K562 (cell line): ENCODE results near the gene NDUFB8. TPM values are rescaled to one million over a fixed set of nuclear protein-coding genes. Genes with fewer than 3 reads are reported as not detected.
A peak's percentile ranks its signal among the peaks of the same experiment; 100 is the strongest.

Experiments
- ATAC-seq: fragments of 200-7000 bp; cut with Tn5 transposase; 3 replicates; pipeline ENCODE4 v1.9.1; 2020; ENCODE audit warnings: moderate library complexity
- BruUV-seq: library from RNA; stranded (reverse); fragments of 400-500 nt; replicated peaks from 2 replicates; lab custom pipeline; 2021; lab: Mats Ljungman, UMichigan
- CTCF ChIA-PET: fragments of 300-600 bp; formaldehyde crosslinking; extraction: SDS; loops from one replicate; lab custom pipeline; 2021; ENCODE audit warnings: low intra/inter-chr PET ratio; lab: Yijun Ruan, JAX
- POLR2A ChIA-PET: fragments of 300-600, 350-650 bp; sonication (Branson Sonifier 250); formaldehyde crosslinking; extraction: SDS; loops from one replicate; lab custom pipeline; 2021; ENCODE audit warnings: antibody characterized with exemption, inconsistent platforms; lab: Yijun Ruan, JAX
- DNase-seq, 4 experiments: peaks; one replicate each; pipeline versions ENCODE4 v3.0.0 to v3.0.0-alpha.2; 2011 to 2018; ENCODE audit warnings: low spot score in 3 of 4, mixed read lengths in 3 of 4; ENCODE audit errors: extremely low read depth in 1 of 4
- FAIRE-seq: peaks from 2 replicates; lab custom pipeline; 2011; peaks lifted over from hg19 to GRCh38; lab: Jason Lieb, UNC
- H2AFZ ChIP-seq: 2 replicates; pipeline ENCODE4 v1.6.0; 2011; ENCODE audit warnings: low read depth, low read length, control low read depth, inconsistent platforms
- H3K27ac ChIP-seq: fragments of 200-600 bp; 3 replicates; pipeline ENCODE4 v1.8.0; 2011; ENCODE audit warnings: low read depth, mild to moderate bottlenecking, control low read depth, inconsistent platforms, low read length, moderate library complexity, mixed read lengths; ENCODE audit errors: extremely low read depth
- H3K27me3 ChIP-seq, 2 experiments: fragments of 300-600 bp in 1 of 2; 2 replicates in 1 of 2; 3 replicates in 1 of 2; pipeline versions ENCODE4 v1.6.0 to v1.8.0; 2011; ENCODE audit warnings: inconsistent platforms in 2 of 2, low read length in 2 of 2, mild to moderate bottlenecking in 1 of 2, mixed read lengths in 1 of 2, moderate library complexity in 1 of 2; ENCODE audit not compliant: control insufficient read depth in 2 of 2, insufficient read depth in 2 of 2
- H3K36me3 ChIP-seq: fragments of 300-600 bp; 3 replicates; pipeline ENCODE4 v1.8.0; 2011; ENCODE audit warnings: mild to moderate bottlenecking, low read length, inconsistent platforms; ENCODE audit not compliant: control insufficient read depth, insufficient read depth
- H3K4me1 ChIP-seq, 2 experiments: fragments of 200-600 bp in 1 of 2; replicated peaks in 1 of 2; 2 replicates in 1 of 2; 3 replicates in 1 of 2; pipeline versions ENCODE4 v1.5.1 to v1.8.0; 2011; ENCODE audit warnings: inconsistent platforms in 2 of 2, low read length in 2 of 2, mild to moderate bottlenecking in 1 of 2, mixed read lengths in 1 of 2, moderate library complexity in 1 of 2; ENCODE audit not compliant: control insufficient read depth in 2 of 2, insufficient read depth in 2 of 2
- H3K4me2 ChIP-seq: 2 replicates; pipeline ENCODE4 v1.6.1; 2011; ENCODE audit warnings: low read length, control low read depth, inconsistent platforms, mixed read lengths; ENCODE audit not compliant: insufficient read depth
- H3K4me3 ChIP-seq: fragments of 200-600 bp; sonication (generic), shearing (Covaris generic); 2 replicates; pipeline ENCODE4 v1.5.1; 2016; ENCODE audit warnings: control low read depth, inconsistent platforms
- H3K79me2 ChIP-seq: fragments of 200-600 bp; 3 replicates; pipeline ENCODE4 v1.8.0; 2011; ENCODE audit warnings: low read length, inconsistent platforms; ENCODE audit not compliant: control insufficient read depth, insufficient read depth
- H3K9ac ChIP-seq, 2 experiments: 2 replicates each; pipeline versions ENCODE4 v1.6.0 to v1.6.1; 2011; ENCODE audit warnings: low read depth in 2 of 2, low read length in 2 of 2, control low read depth in 1 of 2, inconsistent platforms in 1 of 2, mild to moderate bottlenecking in 1 of 2, mixed read lengths in 1 of 2; ENCODE audit not compliant: insufficient read depth in 1 of 2
- H3K9me1 ChIP-seq: one replicate; pipeline ENCODE4 v1.6.0; 2011; ENCODE audit warnings: inconsistent platforms, mild to moderate bottlenecking, low read length, moderate library complexity; ENCODE audit not compliant: control insufficient read depth, insufficient read depth
- H3K9me3 ChIP-seq: replicated peaks from 2 replicates; pipeline ENCODE4 v1.5.1; 2011; ENCODE audit warnings: low read depth, low read length, inconsistent platforms; ENCODE audit not compliant: control insufficient read depth, insufficient read depth
- H4K20me1 ChIP-seq: replicated peaks from 2 replicates; pipeline ENCODE4 v1.6.1; 2011; ENCODE audit warnings: low read length, inconsistent platforms, mixed read lengths; ENCODE audit not compliant: control insufficient read depth, insufficient read depth
- BACH1 ChIP-seq: fragments of 200-800 bp; sonication (Bioruptor generic); IDR thresholded peaks from 2 replicates; pipeline ENCODE4 v1.6.1; 2016; ENCODE audit warnings: missing genetic modification characterization, missing compliant biosample characterization
- CC2D1A ChIP-seq: fragments of 450-650 bp; IDR thresholded peaks from 2 replicates; pipeline ENCODE4 v1.6.1; 2017; ENCODE audit warnings: mild to moderate bottlenecking
- CHD4 ChIP-seq: fragments of 200-600 bp; sonication (generic); IDR thresholded peaks from 3 replicates; pipeline ENCODE4 v1.6.1; 2012; ENCODE audit warnings: low read depth, mild to moderate bottlenecking, mixed read lengths, low read length, inconsistent platforms; ENCODE audit not compliant: insufficient read depth, insufficient replicate concordance, poor library complexity, severe bottlenecking
- DPF2 ChIP-seq: fragments of 450-650 bp; IDR thresholded peaks from 2 replicates; pipeline ENCODE4 v1.6.1; 2016
- ELF1 ChIP-seq: fragments of 200-800 bp; sonication (Bioruptor generic); IDR thresholded peaks from 2 replicates; pipeline ENCODE4 v1.6.1; 2016; ENCODE audit warnings: missing genetic modification characterization, missing compliant biosample characterization
- FOSL1 ChIP-seq: fragments of 200-800 bp; sonication (Bioruptor generic); conservative IDR thresholded peaks from 2 replicates; pipeline ENCODE4 v1.6.1; 2016; ENCODE audit warnings: missing genetic modification characterization, missing compliant biosample characterization
- FOXM1 ChIP-seq, 2 experiments: fragments of 450-650 bp in 1 of 2; sonication (generic) in 1 of 2; formaldehyde crosslinking in 1 of 2; IDR thresholded peaks; 2 replicates each; pipeline versions ENCODE4 v1.6.1 to v1.9.0; 2017 to 2022; ENCODE audit warnings: low read depth in 2 of 2, mild to moderate bottlenecking in 2 of 2, missing genetic modification reagents in 1 of 2, moderate library complexity in 1 of 2
- GATA2 ChIP-seq: sonication (generic); formaldehyde crosslinking; IDR thresholded peaks from 2 replicates; pipeline ENCODE4 v1.4.0; 2020; ENCODE audit warnings: mild to moderate bottlenecking, missing genetic modification reagents
- MBD1 ChIP-seq: fragments of 250-450 bp; sonication (Bioruptor Pico); IDR thresholded peaks from 2 replicates; pipeline ENCODE4 v1.8.0; 2022; ENCODE audit warnings: inconsistent platforms
- TAF15 ChIP-seq: fragments of 200-400 bp; formaldehyde crosslinking; IDR thresholded peaks from 2 replicates; pipeline ENCODE4 v1.6.1; 2017; ENCODE audit warnings: mild to moderate bottlenecking, low read depth, low read length, moderate library complexity
- TCF7L2 ChIP-seq: fragments of 150-350 bp; IDR thresholded peaks from 2 replicates; pipeline ENCODE4 v1.6.1; 2016; ENCODE audit warnings: low read depth, mild to moderate bottlenecking, low read length, moderate library complexity
- ZNF347 ChIP-seq: fragments of 450-650 bp; formaldehyde crosslinking; IDR thresholded peaks from 2 replicates; pipeline ENCODE4 v1.4.0; 2020; ENCODE audit warnings: low read depth, mild to moderate bottlenecking, moderate library complexity
- WGBS: fragments of 100-300 bp; shearing (Covaris generic); methylation state at CpG from one replicate; pipeline ENCODE4 v1.1.6; 2016; ENCODE audit warnings: low coverage, mixed read lengths; ENCODE audit not compliant: insufficient coverage; ENCODE audit errors: missing lambda C conversion rate; 5-methylcytosine and 5-hydroxymethylcytosine counted together
- in situ Hi-C: fragments of 300-500 bp; cut with MboI; formaldehyde crosslinking; loops from 4 replicates; pipeline ENCODE4 v1.15.0; 2018; ENCODE audit warnings: inconsistent platforms, mixed read lengths
- intact Hi-C: fragments of 100-400 bp; cut with micrococcal nuclease; formaldehyde crosslinking; loops from 2 replicates; pipeline ENCODE4 v1.14.2; 2022
- polyA plus RNA-seq, 8 experiments: library from polyadenylated mRNA; depleted of rRNA in 4 of 8; stranded (reverse) in 5 of 8; unstranded in 3 of 8; fragments of >200 nt; fragmentation: Nextera tagmentation in 2 of 8; fragmentation: Illumina TruSeq in 1 of 8; extraction: Ambion mirVana in 2 of 8; extraction: Trizol in 1 of 8; gene quantifications; 2 replicates each; pipeline versions ENCODE4 v1.2.1 to v1.2.3, GENCODE V29; 2011 to 2014; ENCODE audit warnings: inconsistent platforms in 1 of 8, missing spikeins in 1 of 8
- total RNA-seq, 7 experiments: library from RNA; depleted of rRNA in 6 of 7; stranded (reverse); fragments of >200 nt in 6 of 7; fragmentation: Illumina TruSeq in 2 of 7; extraction: Trizol in 2 of 7; gene quantifications; 2 replicates each; pipeline versions ENCODE4 v1.2.1 to v1.2.3, GENCODE V29; 2011 to 2021; ENCODE audit warnings: low replicate concordance in 1 of 7

The NDUFB8 gene
- total and polyA plus RNA-seq, 9 of the 15 experiments (the other 6 are each of a cell fraction or from before 2014, with no cell fraction given) = 131 to 360 (median 199) TPM

- no peaks in the 10 kb centered on the region for H3K9me3 ChIP-seq
- no peak for TF ChIP-seq BACH1 (tag)
- TF ChIP-seq DPF2 = no peak
- TF ChIP-seq TAF15 = no peak
- no peak for TF ChIP-seq CC2D1A
- no peaks in the 10 kb centered on the region for H3K27me3 ChIP-seq
- in situ Hi-C loops = loop anchor here (5.0 to 10.0 kb wide), 3 partner anchors 70 to 663 kb away; no protein-coding TSS in a partner anchor
- FAIRE-seq = no peak
- DNase-seq = no peak
- H3K36me3 ChIP-seq = no peaks in the 10 kb centered on the region
- H3K4me3 ChIP-seq = no peak overlapping the region
- no peaks in the 10 kb centered on the region for H4K20me1 ChIP-seq
- no peak overlapping the region for H3K27ac ChIP-seq
- H3K4me1 ChIP-seq = peaks cover 0 to 4% of the 10 kb centered on the region in 2 experiments; a peak in 2 of 5 replicates
- no peak for ATAC-seq
- POLR2A ChIA-PET = no interaction called here
- WGBS = 66% methylated on average over 4 of the region's 5 CpGs
- H3K4me2 ChIP-seq = no peak overlapping the region
- H2AFZ ChIP-seq = no peak overlapping the region
- H3K9ac ChIP-seq = no peak overlapping the region
- BruUV-seq = no TSS peak
- intact Hi-C loops = no loop called here
- H3K79me2 ChIP-seq = no peaks in the 10 kb centered on the region
- CTCF ChIA-PET = interaction anchor here (3.7 kb wide), 1 partner anchor 73 kb away, joined by 44 read pairs; no protein-coding TSS in a partner anchor
- no peaks in the 10 kb centered on the region for H3K9me1 ChIP-seq
Measured at GRCh38 chr10:100507357-100507732, 22.3 kb downstream of the NDUFB8 start.

GRCh38 chr10:100506596-100507356 is 22.9 kb downstream of the NDUFB8 start:
- Histone ChIP-seq H2AFZ (no peak overlapping the region), H3K9me3 (no peaks in the 10 kb centered on the region), H3K4me1 (peaks cover 0 to 2% of the 10 kb centered on the region in 2 experiments; a peak in 2 of 5 replicates), H3K27ac (no peak overlapping the region), H3K79me2 (no peaks in the 10 kb centered on the region), H3K4me3 (no peak overlapping the region), H3K27me3 (no peaks in the 10 kb centered on the region), H4K20me1 (no peaks in the 10 kb centered on the region), H3K9me1 (no peaks in the 10 kb centered on the region), H3K4me2 (no peak overlapping the region), H3K9ac (no peak overlapping the region), H3K36me3 (peaks cover under 1% of the 10 kb centered on the region; the same call in 1 of the 3 replicates)
- ChIA-PET POLR2A (interaction anchor here (1.1 kb wide), 1 partner anchor 11 kb away, joined by 3 read pairs; no protein-coding TSS in a partner anchor), CTCF (interaction anchor here (3.7 kb wide), 1 partner anchor 73 kb away, joined by 44 read pairs; no protein-coding TSS in a partner anchor)
- TF ChIP-seq MBD1 (CRISPR knock-in tag) (no peak), TCF7L2 (no peak), ELF1 (no peak), GATA2 (no peak), FOXM1 (IDR thresholded peaks at IDR 0.05; ENCODE audit: low read depth) (no peak), FOXM1 (CRISPR knock-in tag; IDR thresholded peaks at IDR 0.05; ENCODE audit: low read depth) (no peak), ZNF347 (CRISPR knock-in tag) (no peak), CHD4 (no peak), FOSL1 (tag) (peak; percentile 86)
- FAIRE-seq (no peak), DNase-seq (no peak), ATAC-seq (no peak)
- no TSS peak for BruUV-seq
- in situ Hi-C loops = loop anchor here (5.0 to 10.0 kb wide), 3 partner anchors 69 to 662 kb away; no protein-coding TSS in a partner anchor
- intact Hi-C loops = no loop called here
- WGBS = 62% methylated on average over 5 of the region's 5 CpGs
